ENCODE results near the gene GAPDHS.
A peak's percentile ranks its signal among the peaks of the same experiment; 100 is the strongest.

Gene GAPDHS

GRCh38 chr19:35554076-35554475, 20.8 kb downstream of the GAPDHS start:
- Histone ChIP-seq H3K4me2 (no peak overlapping the region), H3K9me3 (no peaks in the 10 kb centered on the region), H3K36me3 (peaks cover 20% of the 10 kb centered on the region), H4K20me1 (0 out of 2 replicates have a peak, but pooled peaks cover 12% of the 10 kb centered on the region), H3K4me1 (peaks cover 18% of the 10 kb centered on the region), H3K9ac (no peak overlapping the region), H3K27ac (no peak overlapping the region), H3K4me3 (no peak overlapping the region), H3K27me3 (no peaks in the 10 kb centered on the region)
- TF ChIP-seq Cebpa-rat (IDR thresholded peaks at IDR 0.05), result no peak

- Histone ChIP-seq H3K27me3 (no peaks in the 10 kb centered on the region), H3K4me2 (no peak overlapping the region), H3K4me3 (no peak overlapping the region), H3K9me3 (no peaks in the 10 kb centered on the region), H3K4me1 (peaks cover 24% of the 10 kb centered on the region), H3K9ac (no peak overlapping the region), H4K20me1 (no peaks in the 10 kb centered on the region), H3K36me3 (peaks cover 8% of the 10 kb centered on the region), H3K27ac (no peak overlapping the region)
- no peak for TF ChIP-seq Cebpa-rat (IDR thresholded peaks at IDR 0.05)
Measured at GRCh38 chr19:35555301-35556005, 22.2 kb downstream of the GAPDHS start.

GRCh38 chr19:35556025-35556590, 22.9 kb downstream of the GAPDHS start:
- no peaks in the 10 kb centered on the region for H4K20me1 ChIP-seq
- peaks cover 24% of the 10 kb centered on the region for H3K4me1 ChIP-seq
- no peak for TF ChIP-seq Cebpa-rat (IDR thresholded peaks at IDR 0.05)
- no peaks in the 10 kb centered on the region for H3K27me3 ChIP-seq
- H3K9ac ChIP-seq, result no peak overlapping the region
- no peak overlapping the region for H3K4me3 ChIP-seq
- no peak overlapping the region for H3K27ac ChIP-seq
- no peak overlapping the region for H3K4me2 ChIP-seq
- no peaks in the 10 kb centered on the region for H3K9me3 ChIP-seq
- H3K36me3 ChIP-seq, result peaks cover 2% of the 10 kb centered on the region; the same call in 1 of the 2 replicates

GRCh38 chr19:35556846-35557538, 23.7 kb downstream of the GAPDHS start:
- Histone ChIP-seq H3K36me3 (no peaks in the 10 kb centered on the region), H3K4me2 (peak overlapping the region; percentile 75), H3K27me3 (no peaks in the 10 kb centered on the region)

GRCh38 chr19:35557539-35558399, 24.5 kb downstream of the GAPDHS start:
- H3K36me3 ChIP-seq, result no peaks in the 10 kb centered on the region
- no peak for TF ChIP-seq Cebpa-rat (IDR thresholded peaks at IDR 0.05)
- H3K4me3 ChIP-seq, result peak overlapping the region; percentile 52
- peak overlapping the region; percentile 75 for H3K4me2 ChIP-seq
- no peaks in the 10 kb centered on the region for H3K9me3 ChIP-seq
- H3K27ac ChIP-seq, result no peak overlapping the region
- H3K4me1 ChIP-seq, result peaks cover 24% of the 10 kb centered on the region
- no peak overlapping the region for H3K9ac ChIP-seq
- no peaks in the 10 kb centered on the region for H3K27me3 ChIP-seq
- H4K20me1 ChIP-seq, result no peaks in the 10 kb centered on the region

More at GRCh38 chr19:35556846-35557538, 23.7 kb downstream of the GAPDHS start:
- H3K4me1 ChIP-seq, result peaks cover 24% of the 10 kb centered on the region
- H3K4me3 ChIP-seq, result no peak overlapping the region
- H3K9me3 ChIP-seq, result no peaks in the 10 kb centered on the region
- no peak overlapping the region for H3K9ac ChIP-seq
- no peak for TF ChIP-seq Cebpa-rat (IDR thresholded peaks at IDR 0.05)
- no peak overlapping the region for H3K27ac ChIP-seq
- no peaks in the 10 kb centered on the region for H4K20me1 ChIP-seq

- Histone ChIP-seq H3K9me3 (no peaks in the 10 kb centered on the region), H3K9ac (no peak overlapping the region), H3K4me2 (peak overlapping the region; percentile 75), H3K4me3 (peak overlapping the region; percentile 52), H3K27me3 (no peaks in the 10 kb centered on the region), H4K20me1 (no peaks in the 10 kb centered on the region), H3K36me3 (no peaks in the 10 kb centered on the region), H3K27ac (no peak overlapping the region), H3K4me1 (peaks cover 24% of the 10 kb centered on the region)
- no peak for TF ChIP-seq Cebpa-rat (IDR thresholded peaks at IDR 0.05)
Measured at GRCh38 chr19:35558400-35559280, 25.4 kb downstream of the GAPDHS start.

- H3K9me3 ChIP-seq, result no peaks in the 10 kb centered on the region
- no peak overlapping the region for H3K9ac ChIP-seq
- no peaks in the 10 kb centered on the region for H3K36me3 ChIP-seq
- H3K4me3 ChIP-seq, result no peak overlapping the region
- H3K4me1 ChIP-seq, result peaks cover 24% of the 10 kb centered on the region
- no peaks in the 10 kb centered on the region for H3K27me3 ChIP-seq
- H3K4me2 ChIP-seq, result peak overlapping the region; percentile 75
- TF ChIP-seq Cebpa-rat (IDR thresholded peaks at IDR 0.05), result no peak
- no peaks in the 10 kb centered on the region for H4K20me1 ChIP-seq
- H3K27ac ChIP-seq, result no peak overlapping the region
Measured at GRCh38 chr19:35559281-35559659, 26.0 kb downstream of the GAPDHS start.

GRCh38 chr19:35559781-35560180, 26.5 kb downstream of the GAPDHS start:
- Histone ChIP-seq H3K4me2 (0 out of 2 replicates have a peak overlapping the region, but pooled peaks have one; percentile 75), H4K20me1 (no peaks in the 10 kb centered on the region), H3K36me3 (no peaks in the 10 kb centered on the region), H3K4me1 (peaks cover 24% of the 10 kb centered on the region), H3K9me3 (no peaks in the 10 kb centered on the region), H3K9ac (no peak overlapping the region), H3K4me3 (no peak overlapping the region), H3K27me3 (no peaks in the 10 kb centered on the region), H3K27ac (no peak overlapping the region)
- TF ChIP-seq Cebpa-rat (IDR thresholded peaks at IDR 0.05), result no peak

GRCh38 chr19:35560271-35560670, 27.0 kb downstream of the GAPDHS start:
- no peaks in the 10 kb centered on the region for H3K36me3 ChIP-seq
- TF ChIP-seq Cebpa-rat (IDR thresholded peaks at IDR 0.05), result no peak
- peaks cover 24% of the 10 kb centered on the region for H3K4me1 ChIP-seq
- no peaks in the 10 kb centered on the region for H4K20me1 ChIP-seq
- no peak overlapping the region for H3K27ac ChIP-seq
- H3K27me3 ChIP-seq, result no peaks in the 10 kb centered on the region
- H3K4me3 ChIP-seq, result no peak overlapping the region
- H3K4me2 ChIP-seq, result no peak overlapping the region
- H3K9ac ChIP-seq, result no peak overlapping the region
- H3K9me3 ChIP-seq, result no peaks in the 10 kb centered on the region
